ENCODE results near the gene ZNF469.

The ZNF469 gene

GRCh38 chr16:88430524-88431446, 48.0 kb downstream of the ZNF469 start:
- DNase-seq, result no peak

- no peak for DNase-seq
These were observed 48.9 kb downstream of the ZNF469 start for GRCh38 chr16:88431651-88432050.

DNA sequence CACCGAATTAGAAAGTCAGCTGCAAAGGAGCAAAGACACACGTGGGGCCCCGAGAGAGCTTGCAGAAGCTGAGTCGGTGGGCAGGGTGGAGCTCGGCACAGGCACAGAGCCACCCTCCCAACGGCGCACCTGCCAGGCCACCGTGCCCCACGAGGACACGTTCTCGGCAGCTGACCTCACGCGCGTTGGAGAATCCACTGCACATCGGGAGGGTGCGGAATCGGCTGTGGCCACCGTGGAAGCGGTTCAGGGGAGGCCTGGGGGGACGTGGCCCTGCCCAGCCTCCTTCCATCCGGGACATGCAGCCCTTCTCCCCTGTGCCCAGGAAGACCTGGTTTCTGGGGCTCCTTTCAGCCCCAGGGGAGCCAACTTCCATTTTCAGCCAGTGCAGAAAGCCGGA, 49.4 kb downstream of the ZNF469 start:
- DNase-seq, result no peak

Data from NCI-H1048 (cell line).